Endodermal cell (in vitro differentiated cells): ENCODE data around the gene PLEKHO2. TPM values are rescaled to one million over a fixed set of nuclear protein-coding genes. Genes with fewer than 3 reads are reported as not detected.
"Not testable (repeated sequence)": the region's sequence is repeated elsewhere in the genome, so short reads cannot be mapped to it uniquely, and the experiment has no call there.

Source experiments
- DNase-seq: peaks from one replicate; pipeline ENCODE4 v3.0.0-alpha.2; 2017
- H3K27ac ChIP-seq: 2 replicates; pipeline ENCODE4 v1.5.1; 2013; ENCODE audit warnings: mild to moderate bottlenecking, low read depth, low read length, moderate library complexity
- H3K27me3 ChIP-seq: 2 replicates; pipeline ENCODE4 v1.6.1; 2013; ENCODE audit warnings: mild to moderate bottlenecking, low read length, moderate library complexity; ENCODE audit not compliant: insufficient read depth, control insufficient read depth, poor library complexity, severe bottlenecking
- H3K36me3 ChIP-seq: 2 replicates; pipeline ENCODE4 v1.7.0; 2013; ENCODE audit warnings: mild to moderate bottlenecking, low read length, moderate library complexity; ENCODE audit not compliant: control insufficient read depth, insufficient read depth
- H3K4me1 ChIP-seq: one replicate; pipeline ENCODE4 v1.7.0; 2013; ENCODE audit warnings: low read length; ENCODE audit not compliant: control insufficient read depth, insufficient read depth
- H3K4me3 ChIP-seq: 2 replicates; pipeline ENCODE4 v1.5.1; 2013; ENCODE audit warnings: mild to moderate bottlenecking, low read length, moderate library complexity
- H3K9ac ChIP-seq: 2 replicates; pipeline ENCODE4 v1.6.1; 2013; ENCODE audit warnings: mild to moderate bottlenecking, low read length, moderate library complexity; ENCODE audit not compliant: poor library complexity, severe bottlenecking; ENCODE audit errors: extremely low read depth
- H3K9me3 ChIP-seq: 2 replicates; pipeline ENCODE4 v1.6.1; 2013; ENCODE audit warnings: mild to moderate bottlenecking, low read length, moderate library complexity; ENCODE audit not compliant: control insufficient read depth
- H3K27ac Mint-ChIP-seq: 2 replicates; pipeline ENCODE4 v1.8.0; 2020; ENCODE audit warnings: mixed read lengths
- H3K27me3 Mint-ChIP-seq: 2 replicates; pipeline ENCODE4 v1.8.0; 2021; ENCODE audit warnings: mild to moderate bottlenecking, mixed read lengths; ENCODE audit not compliant: insufficient read depth
- H3K36me3 Mint-ChIP-seq: 2 replicates; pipeline ENCODE4 v1.8.0; 2020; ENCODE audit warnings: low read depth, mixed read lengths
- H3K4me1 Mint-ChIP-seq: 2 replicates; pipeline ENCODE4 v1.8.0; 2020; ENCODE audit warnings: mixed read lengths
- H3K4me3 Mint-ChIP-seq: 2 replicates; pipeline ENCODE4 v1.8.0; 2020; ENCODE audit warnings: mild to moderate bottlenecking, moderate library complexity, mixed read lengths
- H3K9me3 Mint-ChIP-seq: 2 replicates; pipeline ENCODE4 v1.8.0; 2020; ENCODE audit warnings: mild to moderate bottlenecking, mixed read lengths
- WGBS, 2 experiments: methylation state at CpG; one replicate each; pipeline versions ENCODE4 v1.1.5 to v1.1.7; 2013; ENCODE audit warnings: missing lambda C conversion rate in 2 of 2, mixed read lengths in 1 of 2; ENCODE audit not compliant: insufficient coverage in 1 of 2, insufficient read length in 1 of 2; 5-methylcytosine and 5-hydroxymethylcytosine counted together
- total RNA-seq, 2 donors: library from RNA; stranded (reverse); fragmentation: NEBNext Ultra II Directional in 1 of 2; extraction: Animal tissue kit (Norgen Biotek cat#: 25700) in 1 of 2; gene quantifications; 2 replicates in 1 of 2; 3 replicates in 1 of 2; pipeline ENCODE4 v1.2.1, GENCODE V29; 2021
- TF ChIP-seq, protein P1 (sequence below): fragments of 200-600 bp; sonication (generic); conservative IDR thresholded peaks from 2 replicates; pipeline ENCODE4 v1.5.0; 2021; ENCODE audit warnings: antibody characterized with exemption, mild to moderate bottlenecking

PLEKHO2 gene
- total RNA-seq, 2 donors from 2014 or later = 10.2 to 12.9 TPM

DNA sequence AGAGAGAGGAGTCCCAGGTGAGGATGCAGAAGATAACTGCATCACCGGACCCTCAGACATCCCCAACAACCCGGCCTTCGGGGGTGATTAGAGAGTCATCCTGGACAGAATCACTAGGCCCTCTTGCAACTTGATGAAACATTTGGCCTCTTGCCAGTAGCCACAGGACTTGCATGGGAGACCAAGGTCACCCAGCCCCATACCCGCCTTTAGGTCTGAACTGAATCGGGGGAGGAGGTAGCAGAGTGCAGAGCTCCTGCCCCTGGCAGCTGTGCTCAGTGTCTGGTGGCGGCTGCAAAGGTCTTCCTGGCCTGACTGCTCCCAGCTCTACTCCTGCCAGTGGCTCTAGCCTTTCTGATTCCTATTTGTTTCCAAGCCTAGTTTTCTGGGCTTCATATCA, 28.6 kb upstream of the PLEKHO2 start:
- Mint-ChIP-seq H3K4me3 (no peak overlapping the region), H3K36me3 (peaks cover 10% of the 10 kb centered on the region), H3K4me1 (peaks cover 43% of the 10 kb centered on the region), H3K9me3 (no peaks in the 10 kb centered on the region), H3K27me3 (no peaks in the 10 kb centered on the region), H3K27ac (peak overlapping the region; percentile 78)
- no peak for DNase-seq
- H3K9me3 ChIP-seq = no peaks in the 10 kb centered on the region
- H3K36me3 ChIP-seq = peaks cover 6% of the 10 kb centered on the region
- no peak overlapping the region for H3K4me3 ChIP-seq
- no peak overlapping the region for H3K9ac ChIP-seq
- no peaks in the 10 kb centered on the region for H3K27me3 ChIP-seq
- TF ChIP-seq, protein P1, sequence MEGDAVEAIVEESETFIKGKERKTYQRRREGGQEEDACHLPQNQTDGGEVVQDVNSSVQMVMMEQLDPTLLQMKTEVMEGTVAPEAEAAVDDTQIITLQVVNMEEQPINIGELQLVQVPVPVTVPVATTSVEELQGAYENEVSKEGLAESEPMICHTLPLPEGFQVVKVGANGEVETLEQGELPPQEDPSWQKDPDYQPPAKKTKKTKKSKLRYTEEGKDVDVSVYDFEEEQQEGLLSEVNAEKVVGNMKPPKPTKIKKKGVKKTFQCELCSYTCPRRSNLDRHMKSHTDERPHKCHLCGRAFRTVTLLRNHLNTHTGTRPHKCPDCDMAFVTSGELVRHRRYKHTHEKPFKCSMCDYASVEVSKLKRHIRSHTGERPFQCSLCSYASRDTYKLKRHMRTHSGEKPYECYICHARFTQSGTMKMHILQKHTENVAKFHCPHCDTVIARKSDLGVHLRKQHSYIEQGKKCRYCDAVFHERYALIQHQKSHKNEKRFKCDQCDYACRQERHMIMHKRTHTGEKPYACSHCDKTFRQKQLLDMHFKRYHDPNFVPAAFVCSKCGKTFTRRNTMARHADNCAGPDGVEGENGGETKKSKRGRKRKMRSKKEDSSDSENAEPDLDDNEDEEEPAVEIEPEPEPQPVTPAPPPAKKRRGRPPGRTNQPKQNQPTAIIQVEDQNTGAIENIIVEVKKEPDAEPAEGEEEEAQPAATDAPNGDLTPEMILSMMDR = no peak
- 84 to 89% methylated on average over 3 to 6 of the region's 6 CpGs for WGBS, 2 experiments
- H3K4me1 ChIP-seq = peaks cover 16% of the 10 kb centered on the region
- no peak overlapping the region for H3K27ac ChIP-seq

DNA sequence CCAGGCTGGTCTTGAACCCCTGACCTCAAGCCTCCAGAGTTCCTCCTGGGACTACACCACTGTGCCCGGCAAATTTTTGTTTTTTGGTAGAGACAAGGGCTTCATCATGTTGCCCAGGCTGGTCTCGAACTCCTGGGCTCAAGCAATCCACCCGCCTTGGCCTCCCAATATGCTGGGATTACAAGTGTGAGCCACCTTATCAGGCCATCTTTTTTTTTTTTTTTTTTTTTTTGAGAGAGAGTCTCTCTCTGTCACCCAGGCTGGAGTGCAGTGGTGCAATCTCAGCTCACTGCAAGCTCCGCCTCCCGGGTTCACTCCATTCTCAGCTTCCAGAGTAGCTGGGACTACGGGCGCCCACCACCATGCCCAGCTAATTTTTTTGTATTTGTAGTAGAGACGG, 27.4 kb upstream of the PLEKHO2 start:
- not testable (repeated sequence) for H3K4me3 Mint-ChIP-seq, H3K4me3 ChIP-seq, H3K27me3 ChIP-seq, H3K27ac Mint-ChIP-seq, H3K27ac ChIP-seq, H3K9me3 Mint-ChIP-seq, H3K9me3 ChIP-seq, H3K9ac ChIP-seq, DNase-seq, H3K27me3 Mint-ChIP-seq
- 81 to 94% methylated on average over 4 to 8 of the region's 8 CpGs for WGBS, 2 experiments
- Mint-ChIP-seq H3K36me3 (peaks cover 20% of the 10 kb centered on the region), H3K4me1 (peaks cover 33% of the 10 kb centered on the region)
- H3K36me3 ChIP-seq = peaks cover 16% of the 10 kb centered on the region
- H3K4me1 ChIP-seq = peaks cover 16% of the 10 kb centered on the region

DNA sequence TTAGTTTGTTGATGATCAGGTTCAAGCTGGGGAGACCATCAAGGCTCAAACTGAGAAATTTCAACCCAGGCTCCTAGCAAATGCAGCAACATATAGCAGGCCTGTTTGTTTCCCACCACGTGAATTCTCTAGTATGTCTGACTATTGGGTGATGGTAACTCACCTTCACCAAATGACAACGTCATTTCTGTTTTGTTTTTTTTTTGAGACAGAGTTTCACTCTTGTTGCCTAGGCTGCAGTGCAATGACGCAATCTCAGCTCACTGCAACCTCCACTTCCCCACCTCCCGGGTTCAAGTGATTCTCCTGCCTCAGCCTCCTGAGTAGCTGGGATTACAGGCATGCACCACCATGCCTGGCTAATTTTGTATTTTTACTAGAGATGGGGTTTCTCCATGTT, 26.8 kb upstream of the PLEKHO2 start:
- H3K9me3 ChIP-seq, H3K27ac ChIP-seq, H3K27ac Mint-ChIP-seq, DNase-seq, H3K27me3 Mint-ChIP-seq, H3K9me3 Mint-ChIP-seq, H3K9ac ChIP-seq, H3K4me3 ChIP-seq, H3K27me3 ChIP-seq, H3K4me3 Mint-ChIP-seq: not testable (repeated sequence)
- WGBS, 2 experiments = 75 to 89% methylated on average over 3 to 4 of the region's 4 CpGs
- Mint-ChIP-seq H3K36me3 (peaks cover 27% of the 10 kb centered on the region), H3K4me1 (peaks cover 28% of the 10 kb centered on the region)
- Histone ChIP-seq H3K4me1 (peaks cover 16% of the 10 kb centered on the region), H3K36me3 (peaks cover 21% of the 10 kb centered on the region)

DNA sequence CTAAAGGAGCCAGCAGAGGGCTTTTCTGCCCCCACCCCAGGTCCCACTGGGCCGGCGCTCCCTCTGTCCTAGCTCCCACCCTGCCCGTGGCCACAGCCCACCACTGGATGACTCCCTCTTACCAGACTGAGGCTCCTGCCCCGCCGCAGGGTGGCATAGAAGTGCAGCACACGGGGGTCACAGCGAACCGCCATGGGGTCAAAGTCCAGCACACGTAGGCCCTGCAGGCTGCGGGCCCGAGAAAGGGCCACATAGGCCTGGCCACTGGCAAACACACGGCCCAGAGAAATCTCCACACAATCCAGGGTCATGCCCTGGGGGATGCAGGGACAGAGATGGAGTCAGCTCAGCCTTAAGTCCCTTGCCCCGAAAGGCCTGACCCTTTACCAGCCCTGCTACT, 25.3 kb upstream of the PLEKHO2 start:
- H3K27ac Mint-ChIP-seq = peak overlapping the region; percentile 18

More for the DNA sequence above, 25.3 kb upstream of the PLEKHO2 start:
- Histone ChIP-seq H3K27ac (no peak overlapping the region), H3K9ac (no peak overlapping the region), H3K36me3 (peaks cover 30% of the 10 kb centered on the region), H3K4me1 (peaks cover 4% of the 10 kb centered on the region), H3K27me3 (no peaks in the 10 kb centered on the region), H3K9me3 (no peaks in the 10 kb centered on the region), H3K4me3 (no peak overlapping the region)
- TF ChIP-seq, protein P1 = no peak
- peaks cover 15% of the 10 kb centered on the region for H3K4me1 Mint-ChIP-seq
- no peak overlapping the region for H3K4me3 Mint-ChIP-seq
- 94% methylated on average over 10 to 13 of the region's 13 CpGs for WGBS, 2 experiments
- H3K9me3 Mint-ChIP-seq = no peaks in the 10 kb centered on the region
- peaks cover 37% of the 10 kb centered on the region for H3K36me3 Mint-ChIP-seq
- no peak for DNase-seq
- H3K27me3 Mint-ChIP-seq = no peaks in the 10 kb centered on the region
